Activated B cell treated with CpG ODN at 0.5 μM for 24 hours (primary cell): Measurements from ENCODE around the gene DAD1. TPM values are rescaled to one million over a fixed set of nuclear protein-coding genes. Genes with fewer than 3 reads are reported as not detected.
A peak's percentile ranks its signal among the peaks of the same experiment; 100 is the strongest.

Experiments used
- ATAC-seq: fragments of 200-7000 bp; cut with Tn5 transposase; one replicate; pipeline ENCODE4 v1.10.0; 2021; ENCODE audit warnings: low read depth, mild to moderate bottlenecking, moderate library complexity
- CTCF ChIA-PET: fragments of 350-600 bp; sonication (Branson Sonifier 250); formaldehyde crosslinking; loops from one replicate; lab custom pipeline; 2021; ENCODE audit warnings: antibody characterized with exemption; lab: Charles Lee
- POLR2A ChIA-PET: fragments of 350-600 bp; sonication (Branson Sonifier 250); formaldehyde crosslinking; loops from one replicate; lab custom pipeline; 2021; ENCODE audit warnings: antibody characterized with exemption; lab: Charles Lee
- DNase-seq: peaks from one replicate; pipeline ENCODE4 v3.0.0; 2022
- H3K27ac Mint-ChIP-seq: one replicate; pipeline ENCODE4 v1.8.0; 2020; ENCODE audit warnings: mixed read lengths
- H3K27me3 Mint-ChIP-seq: one replicate; pipeline ENCODE4 v1.8.0; 2021; ENCODE audit warnings: mixed read lengths
- H3K36me3 Mint-ChIP-seq: one replicate; pipeline ENCODE4 v1.8.0; 2021; ENCODE audit warnings: low read depth, mixed read lengths
- H3K4me1 Mint-ChIP-seq: one replicate; pipeline ENCODE4 v1.8.0; 2021; ENCODE audit warnings: mixed read lengths
- H3K4me3 Mint-ChIP-seq: one replicate; pipeline ENCODE4 v1.8.0; 2020; ENCODE audit warnings: mild to moderate bottlenecking, mixed read lengths
- H3K9me3 Mint-ChIP-seq: one replicate; pipeline ENCODE4 v1.8.0; 2020; ENCODE audit warnings: mixed read lengths
- intact Hi-C: fragments of 100-400 bp; cut with micrococcal nuclease; formaldehyde crosslinking; loops from one replicate; pipeline ENCODE4 v1.15.1; 2024
- total RNA-seq: library from RNA; stranded (reverse); gene quantifications from 2 replicates; pipeline ENCODE4 v1.2.3, GENCODE V29; 2022
- TF ChIP-seq, protein P1 (sequence below): fragments of 200-600 bp; IDR thresholded peaks from one replicate; pipeline ENCODE4 v1.8.0; 2022; ENCODE audit warnings: antibody characterized with exemption, mild to moderate bottlenecking

The DAD1 gene
- total RNA-seq, 1 donor from 2014 or later, result 123 TPM

DNA sequence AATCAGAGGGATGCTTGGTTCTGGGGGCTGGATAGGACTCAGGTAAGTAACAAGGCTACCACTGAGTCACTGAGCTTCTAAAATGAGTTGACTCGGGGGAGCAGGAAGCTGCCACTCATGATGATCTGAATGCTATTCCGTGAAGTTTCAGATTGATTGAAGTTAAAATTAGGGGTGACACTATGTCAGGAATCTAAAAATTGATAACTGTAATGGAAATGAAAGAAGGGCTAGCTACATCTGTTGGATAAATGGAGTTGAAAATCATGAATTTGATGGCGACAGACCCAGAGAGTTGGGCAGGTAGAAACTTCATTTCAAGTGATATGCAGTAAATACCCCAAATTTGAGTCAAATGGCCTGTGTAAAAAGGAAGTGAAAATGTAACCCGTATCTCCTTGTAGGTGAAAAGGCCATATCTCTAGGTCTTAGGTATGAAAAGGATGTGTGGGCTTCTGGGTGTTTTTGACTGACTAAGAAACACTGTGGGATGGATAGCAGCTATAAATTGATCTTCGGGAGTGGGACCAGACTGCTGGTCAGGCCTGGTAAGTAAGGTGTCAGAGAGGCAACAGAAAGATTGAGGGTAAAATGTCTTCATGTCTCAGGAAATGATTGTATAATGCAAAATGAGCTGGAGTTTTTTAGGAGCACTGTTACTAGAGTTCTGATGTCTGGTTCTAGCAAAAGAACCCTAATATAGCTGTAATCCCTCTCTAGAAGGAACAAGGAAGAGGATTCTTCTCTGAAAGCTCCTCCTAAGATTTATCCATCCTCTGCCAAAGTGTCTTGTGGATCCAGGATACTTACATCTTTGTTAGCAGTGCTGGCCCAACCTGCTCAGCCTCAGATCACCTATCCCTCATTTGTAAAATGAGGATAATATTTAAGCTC is 57.3 kb downstream of the DAD1 start:
- Mint-ChIP-seq H3K27ac (peak overlapping the region; percentile 93), H3K36me3 (peaks cover 2% of the 10 kb centered on the region), H3K9me3 (no peaks in the 10 kb centered on the region), H3K4me1 (peaks cover 76% of the 10 kb centered on the region), H3K27me3 (no peaks in the 10 kb centered on the region), H3K4me3 (peak overlapping the region; percentile 80)
- DNase-seq (no peak), ATAC-seq (peak; percentile 79)
- intact Hi-C loops, result loop anchor here (1.0 to 2.0 kb wide), 4 partner anchors 8 to 35 kb away; no protein-coding TSS in a partner anchor
- TF ChIP-seq, protein P1, sequence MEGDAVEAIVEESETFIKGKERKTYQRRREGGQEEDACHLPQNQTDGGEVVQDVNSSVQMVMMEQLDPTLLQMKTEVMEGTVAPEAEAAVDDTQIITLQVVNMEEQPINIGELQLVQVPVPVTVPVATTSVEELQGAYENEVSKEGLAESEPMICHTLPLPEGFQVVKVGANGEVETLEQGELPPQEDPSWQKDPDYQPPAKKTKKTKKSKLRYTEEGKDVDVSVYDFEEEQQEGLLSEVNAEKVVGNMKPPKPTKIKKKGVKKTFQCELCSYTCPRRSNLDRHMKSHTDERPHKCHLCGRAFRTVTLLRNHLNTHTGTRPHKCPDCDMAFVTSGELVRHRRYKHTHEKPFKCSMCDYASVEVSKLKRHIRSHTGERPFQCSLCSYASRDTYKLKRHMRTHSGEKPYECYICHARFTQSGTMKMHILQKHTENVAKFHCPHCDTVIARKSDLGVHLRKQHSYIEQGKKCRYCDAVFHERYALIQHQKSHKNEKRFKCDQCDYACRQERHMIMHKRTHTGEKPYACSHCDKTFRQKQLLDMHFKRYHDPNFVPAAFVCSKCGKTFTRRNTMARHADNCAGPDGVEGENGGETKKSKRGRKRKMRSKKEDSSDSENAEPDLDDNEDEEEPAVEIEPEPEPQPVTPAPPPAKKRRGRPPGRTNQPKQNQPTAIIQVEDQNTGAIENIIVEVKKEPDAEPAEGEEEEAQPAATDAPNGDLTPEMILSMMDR, result no peak
- ChIA-PET POLR2A (interaction anchor here (0.6 to 5.4 kb wide), 22 partner anchors 10 to 446 kb away, joined by 3 to 89 read pairs (median 6); no protein-coding TSS in a partner anchor), CTCF (interaction anchor here (0.9 to 5.9 kb wide), 12 partner anchors 9 to 147 kb away, joined by 3 to 48 read pairs (median 4); no protein-coding TSS in a partner anchor)

DNA sequence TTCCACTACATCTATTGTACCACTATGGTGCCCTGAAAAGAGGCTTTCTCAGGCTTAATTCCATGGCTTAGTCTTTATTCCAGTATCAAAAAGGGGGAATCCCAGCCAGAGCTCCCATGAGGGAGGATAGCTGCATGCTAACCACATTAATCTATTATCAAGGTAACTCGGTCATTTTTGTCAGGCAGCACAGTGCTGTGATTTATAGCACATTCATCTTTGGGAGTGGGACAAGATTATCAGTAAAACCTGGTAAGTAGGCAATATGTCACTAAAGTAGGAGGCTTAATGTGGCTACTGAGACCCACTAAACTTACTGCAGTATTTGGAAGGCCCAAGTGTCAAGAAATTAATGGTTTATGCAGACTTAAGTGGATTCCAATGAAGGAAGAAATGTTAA is 58.9 kb downstream of the DAD1 start:
- peak overlapping the region; percentile 25 for H3K4me3 Mint-ChIP-seq
- POLR2A ChIA-PET, result interaction anchor here (5.1 to 5.4 kb wide), 3 partner anchors 11 to 26 kb away, joined by 55 to 89 read pairs (median 59); no protein-coding TSS in a partner anchor
- peak overlapping the region; percentile 75 for H3K27ac Mint-ChIP-seq
- H3K9me3 Mint-ChIP-seq, result no peaks in the 10 kb centered on the region
- ATAC-seq (no peak), DNase-seq (no peak)
- no peaks in the 10 kb centered on the region for H3K36me3 Mint-ChIP-seq
- TF ChIP-seq, protein P1, result no peak
- peaks cover 78% of the 10 kb centered on the region for H3K4me1 Mint-ChIP-seq
- no peaks in the 10 kb centered on the region for H3K27me3 Mint-ChIP-seq
- CTCF ChIA-PET, result interaction anchor here (2.4 to 5.9 kb wide), 2 partner anchors 26 to 40 kb away, joined by 17 to 48 read pairs; no protein-coding TSS in a partner anchor
- intact Hi-C loops, result loop anchor here (2.0 kb wide), 2 partner anchors 13 to 33 kb away; no protein-coding TSS in a partner anchor

DNA sequence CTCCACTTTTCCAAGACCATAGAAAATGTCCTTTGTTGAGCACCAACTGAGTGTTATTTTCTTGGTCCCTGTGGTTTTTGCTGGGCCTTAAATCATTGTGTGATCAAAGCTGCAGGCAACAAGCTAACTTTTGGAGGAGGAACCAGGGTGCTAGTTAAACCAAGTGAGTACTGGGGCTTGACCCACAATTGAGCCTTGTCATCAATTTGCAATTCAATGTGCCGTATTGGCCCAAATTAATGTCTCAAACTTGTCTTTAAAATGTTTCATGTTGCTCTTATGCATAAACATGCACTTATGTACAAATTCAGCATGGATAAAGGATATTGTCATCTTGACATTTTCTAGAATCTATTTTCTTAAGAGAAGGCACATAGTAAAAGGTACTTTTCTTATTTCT is 62.3 kb downstream of the DAD1 start:
- intact Hi-C loops, result no loop called here
- POLR2A ChIA-PET, result interaction anchor here (0.7 to 3.6 kb wide), 8 partner anchors 8 to 54 kb away, joined by 3 to 27 read pairs (median 4); no protein-coding TSS in a partner anchor

DNA sequence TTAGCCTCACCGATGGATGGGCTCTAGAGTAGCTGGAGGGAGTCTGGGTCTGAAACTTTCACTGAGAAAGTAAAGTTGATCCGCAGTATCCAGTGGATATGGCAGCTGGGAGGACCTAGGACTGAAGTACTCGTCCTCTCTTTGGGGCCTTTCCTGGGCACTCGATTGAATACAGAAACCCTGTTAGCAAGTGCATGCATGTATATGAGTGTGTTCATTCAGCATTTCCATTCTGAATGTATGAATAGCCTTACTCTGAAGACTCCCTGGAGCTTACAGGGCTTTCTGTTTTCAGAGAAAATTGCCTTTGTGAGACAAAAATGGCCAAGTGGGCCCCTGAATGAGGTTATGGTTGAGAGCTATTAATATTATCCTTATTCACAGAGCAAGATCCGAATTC is 62.8 kb downstream of the DAD1 start:
- Mint-ChIP-seq H3K36me3 (no peaks in the 10 kb centered on the region), H3K27ac (peak overlapping the region; percentile 54), H3K4me1 (peaks cover 77% of the 10 kb centered on the region), H3K27me3 (no peaks in the 10 kb centered on the region), H3K4me3 (no peak overlapping the region), H3K9me3 (no peaks in the 10 kb centered on the region)
- ATAC-seq (no peak), DNase-seq (no peak)
- POLR2A ChIA-PET, result interaction anchor here (0.7 to 3.6 kb wide), 10 partner anchors 8 to 53 kb away, joined by 3 to 27 read pairs (median 4); no protein-coding TSS in a partner anchor
- CTCF ChIA-PET, result interaction anchor here (1.5 kb wide), 1 partner anchor 11 kb away, joined by 4 read pairs; no protein-coding TSS in a partner anchor
- TF ChIP-seq, protein P1, result no peak
- intact Hi-C loops, result no loop called here

More for the DNA sequence above, 62.3 kb downstream of the DAD1 start:
- ATAC-seq (no peak), DNase-seq (no peak)
- Mint-ChIP-seq H3K9me3 (no peaks in the 10 kb centered on the region), H3K27ac (peak overlapping the region; percentile 43), H3K27me3 (no peaks in the 10 kb centered on the region), H3K36me3 (no peaks in the 10 kb centered on the region), H3K4me3 (peak overlapping the region; percentile 9), H3K4me1 (peaks cover 77% of the 10 kb centered on the region)
- TF ChIP-seq, protein P1, result no peak
- CTCF ChIA-PET, result no interaction called here
